GDM1 (cell line): ENCODE results near the gene SNX20.

Experiments
- DNase-seq: peaks from one replicate; lab custom pipeline; 2025; lab: John Stamatoyannopoulos, UW

SNX20 gene

DNA sequence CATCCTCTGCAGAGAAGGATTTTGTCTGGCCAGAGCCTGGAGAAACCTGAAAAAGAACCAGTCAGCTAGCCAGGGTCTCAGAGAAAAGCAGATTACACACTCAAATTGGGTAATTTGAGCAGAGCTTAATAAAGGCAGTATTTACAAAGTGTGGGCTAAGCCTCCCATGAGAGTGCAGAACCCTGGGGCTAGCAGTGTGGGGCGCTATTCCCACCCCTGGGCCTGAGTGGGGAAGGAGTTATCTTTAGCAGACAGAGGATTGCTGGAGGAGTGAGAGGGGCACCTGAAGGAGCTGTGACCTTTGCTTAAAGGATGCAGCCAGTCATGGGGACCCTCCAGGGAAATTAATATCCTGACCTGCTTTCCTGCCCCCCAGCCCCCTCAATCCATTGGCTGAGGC lies 46.2 kb downstream of the SNX20 start:
- no peak for DNase-seq

DNA sequence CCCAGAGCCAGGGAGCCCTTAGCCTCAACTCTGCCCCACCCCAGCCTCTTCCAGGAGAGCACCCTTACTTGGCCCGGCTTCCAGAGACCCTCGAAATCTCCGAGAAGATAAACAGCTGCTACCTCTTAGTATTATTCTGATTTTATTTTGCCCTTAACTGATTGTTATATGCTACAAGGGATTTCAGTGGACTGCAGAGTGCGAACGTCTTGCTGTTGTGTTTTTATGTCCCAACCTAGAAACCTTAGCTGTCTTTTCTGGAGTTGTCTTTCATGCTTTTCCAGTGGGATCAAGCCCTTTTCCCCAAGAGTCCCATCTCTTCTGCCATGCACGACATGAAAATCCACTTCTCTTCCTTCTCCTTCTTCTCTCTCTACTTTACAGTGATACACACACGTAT lies 47.0 kb downstream of the SNX20 start:
- DNase-seq = no peak

DNA sequence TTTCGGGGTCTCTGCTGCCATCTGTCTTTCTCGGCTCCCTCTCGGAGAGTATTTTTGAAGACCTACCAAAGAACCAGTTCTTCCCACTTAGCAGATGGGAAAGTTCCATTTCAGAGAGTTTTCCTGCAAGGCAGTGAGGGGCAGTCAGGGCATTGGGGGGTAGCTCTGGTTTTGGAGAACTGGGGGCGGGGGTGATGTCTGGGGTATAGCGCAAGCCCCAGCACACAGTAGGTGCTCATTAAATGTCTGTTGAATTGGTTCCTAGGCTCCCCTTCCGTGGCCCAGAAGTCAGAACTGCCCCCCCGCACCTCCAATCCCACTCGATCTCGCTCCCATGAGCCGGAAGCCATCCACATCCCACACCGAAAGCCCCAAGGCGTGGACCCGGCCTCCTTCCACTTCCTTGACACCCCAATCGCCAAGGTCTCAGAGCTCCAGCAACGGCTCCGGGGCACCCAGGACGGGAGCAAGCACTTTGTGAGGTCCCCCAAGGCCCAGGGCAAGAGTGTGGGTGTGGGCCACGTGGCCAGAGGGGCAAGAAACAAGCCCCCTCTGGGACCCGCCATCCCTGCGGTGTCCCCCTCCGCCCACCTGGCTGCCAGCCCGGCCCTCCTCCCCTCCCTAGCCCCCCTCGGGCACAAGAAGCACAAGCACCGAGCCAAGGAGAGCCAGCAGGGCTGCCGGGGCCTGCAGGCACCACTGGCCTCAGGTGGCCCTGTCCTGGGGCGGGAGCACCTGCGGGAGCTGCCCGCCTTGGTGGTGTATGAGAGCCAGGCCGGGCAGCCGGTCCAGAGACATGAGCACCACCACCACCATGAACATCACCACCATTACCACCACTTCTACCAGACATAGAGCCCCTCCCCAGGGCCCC lies 47.9 kb downstream of the SNX20 start:
- DNase-seq = no peak

DNA sequence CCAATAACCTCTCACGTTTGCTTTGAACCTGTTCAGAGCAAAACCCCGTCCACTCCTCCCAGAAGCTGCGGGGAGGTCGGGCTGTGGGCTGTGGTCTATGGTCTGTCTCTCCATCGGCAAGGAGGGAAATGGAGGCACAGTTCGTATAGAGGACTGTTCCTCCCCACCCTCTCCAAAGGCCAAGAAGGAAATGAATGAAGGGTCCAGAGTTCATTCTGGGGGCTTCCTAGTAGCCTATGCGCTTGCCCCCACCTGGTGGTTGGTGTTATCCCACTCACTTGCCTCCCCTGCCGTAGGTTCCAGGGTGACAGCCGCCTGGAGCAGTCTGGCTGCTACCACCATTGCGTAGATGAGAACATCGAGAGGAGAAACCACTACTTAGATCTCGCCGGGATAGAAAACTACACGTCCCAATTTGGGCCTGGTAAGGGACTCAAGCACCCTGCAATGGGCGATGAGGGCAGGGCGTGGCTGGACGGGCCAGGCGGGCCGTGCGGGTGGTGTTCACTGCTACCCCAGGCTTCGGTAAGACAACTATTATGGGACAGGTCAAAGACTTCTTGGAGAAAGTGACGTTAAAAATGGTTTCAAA lies 49.0 kb downstream of the SNX20 start:
- DNase-seq = no peak

DNA sequence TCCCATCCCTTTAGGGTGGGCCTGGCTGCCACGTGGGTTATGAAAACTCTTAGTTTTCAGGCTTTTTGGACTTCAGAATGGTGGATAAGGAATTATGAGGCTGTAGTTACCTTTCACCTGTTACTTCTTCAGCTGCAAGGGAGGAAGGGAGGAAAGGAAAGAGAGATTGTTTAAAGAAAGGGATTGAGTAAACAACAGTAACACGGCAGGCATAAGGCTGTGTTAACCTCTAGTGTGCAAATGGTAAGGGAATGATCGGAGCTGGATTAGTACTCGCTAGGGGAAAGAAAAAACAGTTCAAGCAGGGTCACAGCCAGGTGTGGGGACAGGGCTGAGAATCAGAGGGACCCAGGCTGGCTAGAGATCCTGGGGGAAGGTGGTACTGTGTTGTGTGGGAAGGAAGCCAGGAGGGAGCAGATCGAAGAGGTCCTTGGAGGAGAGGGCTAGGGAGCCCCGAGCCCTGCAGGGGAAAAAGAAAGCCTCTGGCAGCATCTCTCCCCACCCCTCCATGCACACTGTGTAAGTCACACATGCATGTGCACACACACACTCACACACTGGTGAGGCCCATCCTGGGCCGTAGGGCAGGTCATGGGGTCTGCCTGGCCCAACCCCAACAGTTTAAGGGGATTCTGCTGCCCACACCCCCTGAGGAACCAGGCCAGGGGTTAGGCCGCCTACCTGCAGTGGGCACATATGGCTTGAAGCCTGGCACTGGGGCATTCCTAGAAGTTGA lies 49.7 kb downstream of the SNX20 start:
- DNase-seq = no peak

DNA sequence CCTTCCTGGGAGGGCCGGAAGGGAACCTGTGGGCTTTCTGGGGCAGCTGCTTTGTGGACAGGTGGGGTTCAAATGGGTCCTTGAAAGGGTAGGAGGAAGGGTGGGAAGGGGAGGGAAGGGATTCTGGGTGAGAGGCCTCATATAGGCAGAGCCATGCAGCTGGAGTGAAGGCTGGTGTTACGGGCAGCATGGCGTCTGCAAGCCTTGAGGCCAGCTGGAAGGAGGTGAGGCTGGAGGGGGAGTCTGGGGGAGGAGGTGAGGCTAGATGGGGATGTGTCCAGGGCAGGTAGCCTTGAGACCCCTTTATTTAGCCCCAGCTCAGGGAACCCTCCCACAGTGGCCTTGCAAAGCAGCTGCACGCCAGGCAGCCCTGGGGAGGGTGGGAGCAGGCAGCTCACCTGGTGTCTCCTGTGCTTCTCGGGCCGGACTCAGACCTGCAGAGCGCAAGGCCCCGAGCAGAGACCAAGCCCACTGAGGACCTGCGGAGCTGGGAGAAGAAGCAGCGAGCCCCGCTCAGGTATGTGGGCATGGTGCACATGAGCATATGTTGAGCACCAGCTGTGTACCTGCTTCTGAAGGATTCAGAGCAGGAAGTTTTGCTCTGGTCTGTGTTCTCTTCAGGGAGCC lies 50.6 kb downstream of the SNX20 start:
- DNase-seq = no peak

DNA sequence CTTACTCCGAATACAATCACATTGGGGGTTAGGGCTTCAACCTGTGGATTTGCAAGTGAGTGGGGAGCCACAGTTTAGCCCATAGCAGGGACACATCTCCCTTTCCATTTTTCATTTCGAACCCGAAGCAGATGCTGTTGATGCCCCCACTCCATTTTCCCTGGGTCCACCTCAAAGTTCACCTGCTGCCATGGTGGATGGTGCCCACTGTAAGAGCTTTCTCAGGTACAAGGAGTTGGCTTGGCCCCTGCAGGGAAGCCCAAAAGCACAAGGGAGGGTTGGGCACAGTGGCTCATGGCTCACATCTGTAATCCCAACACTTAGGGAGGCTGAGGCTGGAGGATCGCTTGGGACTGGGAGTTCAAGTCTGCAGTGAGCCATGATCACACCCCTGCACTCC lies 51.8 kb downstream of the SNX20 start:
- no peak for DNase-seq

DNA sequence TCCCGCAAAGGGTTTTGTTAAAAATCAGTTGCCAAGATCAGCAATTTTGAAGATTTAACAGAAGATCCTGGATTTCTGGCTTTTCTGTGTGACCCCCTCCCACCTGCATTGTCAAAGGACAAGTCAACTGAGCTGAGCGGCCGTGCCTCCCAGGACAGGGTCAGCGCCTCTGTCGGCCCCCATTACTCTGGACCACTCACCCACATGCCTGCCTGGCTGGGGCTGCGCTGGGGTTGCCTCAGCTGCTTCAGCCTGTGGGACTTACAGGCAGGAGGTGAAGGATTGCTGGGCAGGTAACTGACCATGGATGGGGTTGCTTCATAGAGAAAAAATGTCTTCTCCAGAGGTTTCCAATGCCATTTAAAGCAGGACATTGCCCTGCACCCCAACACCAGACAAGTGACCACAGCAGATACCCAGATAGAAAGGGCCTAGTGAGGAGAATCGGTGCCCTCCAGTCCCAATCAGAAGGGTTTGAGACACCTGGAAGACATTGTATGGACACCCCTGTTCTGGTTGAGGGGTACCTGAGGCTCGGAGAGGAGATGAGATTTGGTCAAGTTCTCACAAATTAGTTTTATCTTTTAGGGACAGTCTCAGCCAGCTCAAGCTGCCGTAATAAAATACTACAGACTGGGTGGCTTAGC lies 52.8 kb downstream of the SNX20 start:
- DNase-seq = no peak

DNA sequence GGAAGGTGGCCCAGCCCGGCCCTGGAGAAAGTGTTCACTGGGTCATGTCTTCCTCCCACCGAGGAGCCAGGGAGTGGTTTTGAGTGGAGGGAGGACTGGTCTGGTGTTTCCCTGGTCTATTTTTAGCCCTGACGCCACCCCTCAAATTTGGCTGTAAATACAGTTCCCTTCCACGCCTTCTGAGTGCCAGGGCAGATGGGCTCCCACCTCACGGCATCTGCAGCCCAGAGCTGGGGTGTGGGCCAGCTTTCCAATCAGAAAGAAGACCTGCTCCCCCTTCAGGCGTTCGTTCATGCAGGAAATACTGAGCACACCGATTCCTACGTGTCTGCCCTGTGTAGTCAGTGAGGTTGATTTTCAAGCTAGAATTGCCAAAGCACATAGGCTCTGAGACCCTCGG lies 53.7 kb downstream of the SNX20 start:
- no peak for DNase-seq

DNA sequence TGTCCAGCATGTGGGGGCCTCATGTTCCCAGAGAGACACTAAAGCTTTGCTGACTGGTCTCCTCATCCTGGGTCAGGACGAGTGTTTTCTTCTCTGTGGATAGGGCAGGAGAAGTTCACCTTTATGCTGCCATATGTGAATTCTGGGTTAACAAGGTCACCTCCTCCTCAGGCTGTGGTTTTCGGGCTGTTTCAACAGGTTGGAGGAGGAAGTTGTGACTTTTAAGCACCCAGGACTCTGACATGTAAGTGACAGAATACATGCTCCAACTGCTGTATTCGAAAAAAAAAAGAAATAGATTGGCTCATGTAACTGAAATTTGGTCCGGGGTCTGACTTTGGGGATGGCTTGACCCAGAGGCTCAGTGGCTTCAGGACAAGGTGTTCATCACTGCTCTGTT lies 54.2 kb downstream of the SNX20 start:
- DNase-seq = no peak

DNA sequence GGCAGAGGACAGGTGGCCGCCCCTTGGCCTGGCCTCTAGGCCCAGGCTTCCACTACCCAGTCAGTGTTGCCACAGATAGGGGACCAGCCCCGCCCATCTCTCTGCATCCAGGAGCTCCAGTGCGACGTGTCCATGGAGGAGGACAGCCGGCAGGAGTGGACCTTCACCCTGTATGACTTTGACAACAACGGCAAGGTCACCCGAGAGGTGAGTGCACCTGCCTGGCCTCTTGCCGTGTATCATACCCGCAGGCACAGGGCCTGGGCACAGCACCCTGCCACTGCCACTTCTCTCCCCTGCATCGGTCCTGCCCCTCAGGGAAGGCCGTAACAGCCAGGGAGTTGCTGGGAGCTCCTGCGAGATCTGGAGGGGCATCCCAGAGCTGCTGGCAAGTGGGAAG lies 55.7 kb downstream of the SNX20 start:
- no peak for DNase-seq

DNA sequence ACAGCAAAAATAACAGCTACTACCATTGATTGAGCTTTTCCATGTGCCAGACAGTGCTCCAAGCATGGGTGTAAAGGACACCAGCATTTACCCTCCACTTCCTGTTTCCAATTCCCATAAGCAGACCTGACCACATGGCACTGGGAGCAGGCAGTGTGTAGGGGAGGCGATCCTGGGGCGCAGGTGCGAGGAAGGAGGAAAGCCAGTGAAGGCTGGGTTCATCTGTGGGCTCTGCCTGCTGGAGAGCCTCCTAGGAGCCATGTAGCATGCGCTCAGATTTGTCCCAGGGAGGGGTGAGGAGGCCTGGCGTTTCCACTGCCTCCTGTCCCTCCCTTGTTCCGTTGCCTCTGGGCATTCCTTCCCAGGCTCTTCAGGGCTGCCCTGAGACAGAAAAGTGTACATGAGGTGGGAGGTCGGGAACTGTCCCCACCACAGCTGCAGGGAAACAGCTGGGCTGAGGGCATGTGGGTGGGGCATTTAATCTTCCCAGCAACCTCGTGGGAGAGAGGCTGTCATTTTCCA lies 56.6 kb downstream of the SNX20 start:
- no peak for DNase-seq

DNA sequence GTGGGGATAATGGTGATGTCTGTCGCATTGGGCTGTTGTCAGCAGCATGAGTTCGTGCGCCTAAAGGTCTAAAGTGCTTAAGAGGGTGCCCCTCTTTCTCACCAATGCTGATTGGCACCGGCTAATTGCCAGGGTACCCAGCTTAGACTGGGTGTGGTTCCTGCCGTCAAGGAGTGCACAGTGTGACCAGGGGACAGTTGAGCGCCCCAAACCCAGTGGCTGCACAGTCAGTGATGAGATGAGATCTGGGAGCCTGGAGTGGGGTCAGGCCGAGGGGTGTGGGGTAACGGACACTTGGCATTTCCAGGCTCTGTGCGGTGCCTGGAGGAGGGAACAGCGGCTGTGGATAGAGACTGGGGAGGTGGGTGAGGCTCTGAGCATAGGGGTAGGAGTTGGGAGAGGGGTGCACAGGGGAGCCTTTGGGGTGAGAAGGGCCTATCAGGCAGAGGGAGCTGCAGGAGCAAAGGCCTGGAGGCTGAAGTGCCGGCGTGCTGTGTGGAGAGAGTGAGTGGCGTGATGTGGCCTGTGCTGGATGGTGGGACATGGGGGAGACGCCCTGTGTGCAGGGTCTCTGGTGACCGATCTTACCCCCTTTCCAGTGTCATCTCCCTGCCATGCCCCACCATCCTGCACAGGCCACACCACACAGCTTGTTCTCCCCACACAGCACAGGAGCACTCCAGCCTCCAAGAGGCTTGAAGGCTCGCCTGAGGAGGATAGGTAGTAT lies 58.3 kb downstream of the SNX20 start:
- no peak for DNase-seq

DNA sequence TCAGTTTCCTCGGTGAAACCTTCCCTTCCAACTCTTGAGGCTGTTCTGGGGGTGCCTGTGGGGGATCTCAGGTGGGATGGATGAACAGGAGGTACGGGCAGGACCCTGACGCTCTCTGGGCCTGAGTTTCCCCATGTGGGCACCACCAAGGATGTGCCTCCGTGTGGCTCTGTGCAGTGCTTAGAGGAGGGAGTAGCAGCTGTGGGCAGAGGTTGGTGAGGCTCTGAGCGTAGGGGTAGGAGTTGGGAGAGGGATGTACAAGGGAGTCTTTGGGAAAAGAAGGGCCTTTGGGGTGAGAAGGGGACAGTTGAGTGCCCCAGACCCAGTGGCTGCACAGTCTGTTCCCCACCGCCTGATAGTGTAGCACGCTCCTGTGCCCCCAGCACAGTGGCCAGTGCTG lies 59.1 kb downstream of the SNX20 start:
- no peak for DNase-seq
